Measurements from ENCODE around the gene CHPT1. TPM values are rescaled to one million over a fixed set of nuclear protein-coding genes. Genes with fewer than 3 reads are reported as not detected.

The CHPT1 gene
- total RNA-seq, 1 donor from 2014 or later, result 12.7 TPM

GRCh38 chr12:101773650-101774162 lies 76.3 kb downstream of the CHPT1 start:
- Histone ChIP-seq H3F3A (ENCODE audit: low read depth) (no peaks in the 10 kb centered on the region), H3K9me3 (ENCODE audit: low read depth) (no peaks in the 10 kb centered on the region), H3K4me2 (no peak overlapping the region), H3K27ac (no peak overlapping the region), H3K27me3 (no peaks in the 10 kb centered on the region), H3K4me3 (no peak overlapping the region), H4K20me1 (ENCODE audit: low read depth) (no peaks in the 10 kb centered on the region), H2AFZ (replicated peaks) (no peak overlapping the region), H3K4me1 (no peaks in the 10 kb centered on the region), H3K9ac (no peak overlapping the region), H3K36me3 (no peaks in the 10 kb centered on the region), H3K79me2 (ENCODE audit: low read depth) (no peaks in the 10 kb centered on the region)
- H3K27me3 Mint-ChIP-seq (ENCODE audit: insufficient read depth, low read depth), result no peaks in the 10 kb centered on the region
- peak; percentile 61 for DNase-seq (ENCODE audit: low spot score)
- no peak for TF ChIP-seq EZH2phosphoT487 (IDR thresholded peaks at IDR 0.05)
- peak; percentile 90 for TF ChIP-seq CTCF (IDR thresholded peaks at IDR 0.05)
- TF ChIP-seq EZH2 (IDR thresholded peaks at IDR 0.05), result no peak
- H3K9me3 Mint-ChIP-seq, result no peaks in the 10 kb centered on the region
- no peak overlapping the region for H3K4me3 Mint-ChIP-seq
- no peaks in the 10 kb centered on the region for H3K4me1 Mint-ChIP-seq
- no peaks in the 10 kb centered on the region for H3K36me3 Mint-ChIP-seq
- no peak overlapping the region for H3K27ac Mint-ChIP-seq

GRCh38 chr12:101775816-101776215 lies 78.4 kb downstream of the CHPT1 start:
- Histone ChIP-seq H3K27ac (no peak overlapping the region), H3K79me2 (ENCODE audit: low read depth) (no peaks in the 10 kb centered on the region), H3K27me3 (no peaks in the 10 kb centered on the region), H3K4me3 (no peak overlapping the region), H4K20me1 (ENCODE audit: low read depth) (no peaks in the 10 kb centered on the region), H3K4me2 (no peak overlapping the region), H2AFZ (replicated peaks) (no peak overlapping the region), H3F3A (ENCODE audit: low read depth) (no peaks in the 10 kb centered on the region), H3K36me3 (no peaks in the 10 kb centered on the region), H3K9me3 (ENCODE audit: low read depth) (no peaks in the 10 kb centered on the region), H3K9ac (no peak overlapping the region), H3K4me1 (no peaks in the 10 kb centered on the region)
- no peak overlapping the region for H3K4me3 Mint-ChIP-seq
- no peak overlapping the region for H3K27ac Mint-ChIP-seq
- TF ChIP-seq EZH2phosphoT487 (IDR thresholded peaks at IDR 0.05), result no peak
- no peaks in the 10 kb centered on the region for H3K36me3 Mint-ChIP-seq
- no peak for DNase-seq (ENCODE audit: low spot score)
- H3K9me3 Mint-ChIP-seq, result no peaks in the 10 kb centered on the region
- H3K4me1 Mint-ChIP-seq, result no peaks in the 10 kb centered on the region
- H3K27me3 Mint-ChIP-seq (ENCODE audit: insufficient read depth, low read depth), result no peaks in the 10 kb centered on the region

GRCh38 chr12:101777485-101777884 lies 80.0 kb downstream of the CHPT1 start:
- DNase-seq (ENCODE audit: low spot score), result no peak
- H3K36me3 ChIP-seq, result no peaks in the 10 kb centered on the region
- Mint-ChIP-seq H3K27ac (no peak overlapping the region), H3K4me1 (no peaks in the 10 kb centered on the region), H3K27me3 (ENCODE audit: insufficient read depth, low read depth) (no peaks in the 10 kb centered on the region), H3K9me3 (no peaks in the 10 kb centered on the region), H3K4me3 (no peak overlapping the region), H3K36me3 (no peaks in the 10 kb centered on the region)
- H3K4me3 ChIP-seq, result no peak overlapping the region
- H3K4me2 ChIP-seq, result no peak overlapping the region
- H3K9ac ChIP-seq, result no peak overlapping the region
- no peak for TF ChIP-seq CTCF (IDR thresholded peaks at IDR 0.05)
- no peak for TF ChIP-seq EZH2phosphoT487 (IDR thresholded peaks at IDR 0.05)
- no peak for TF ChIP-seq EZH2 (IDR thresholded peaks at IDR 0.05)
- no peak overlapping the region for H3K27ac ChIP-seq
- H3K27me3 ChIP-seq, result no peaks in the 10 kb centered on the region
- no peaks in the 10 kb centered on the region for H3K79me2 ChIP-seq (ENCODE audit: low read depth)
- no peaks in the 10 kb centered on the region for H4K20me1 ChIP-seq (ENCODE audit: low read depth)
- no peaks in the 10 kb centered on the region for H3K9me3 ChIP-seq (ENCODE audit: low read depth)
- H3K4me1 ChIP-seq, result no peaks in the 10 kb centered on the region
- no peaks in the 10 kb centered on the region for H3F3A ChIP-seq (ENCODE audit: low read depth)
- no peak overlapping the region for H2AFZ ChIP-seq (replicated peaks)

- Histone ChIP-seq H3K79me2 (ENCODE audit: low read depth) (no peaks in the 10 kb centered on the region), H4K20me1 (ENCODE audit: low read depth) (no peaks in the 10 kb centered on the region), H3K4me3 (no peak overlapping the region), H3K9me3 (ENCODE audit: low read depth) (no peaks in the 10 kb centered on the region), H3F3A (ENCODE audit: low read depth) (no peaks in the 10 kb centered on the region), H3K27me3 (no peaks in the 10 kb centered on the region), H3K4me2 (no peak overlapping the region), H3K36me3 (no peaks in the 10 kb centered on the region), H3K9ac (no peak overlapping the region), H3K27ac (no peak overlapping the region), H2AFZ (replicated peaks) (no peak overlapping the region), H3K4me1 (no peaks in the 10 kb centered on the region)
- Mint-ChIP-seq H3K4me1 (no peaks in the 10 kb centered on the region), H3K36me3 (no peaks in the 10 kb centered on the region), H3K27ac (no peak overlapping the region), H3K4me3 (no peak overlapping the region), H3K27me3 (ENCODE audit: insufficient read depth, low read depth) (no peaks in the 10 kb centered on the region), H3K9me3 (no peaks in the 10 kb centered on the region)
- TF ChIP-seq EZH2phosphoT487 (IDR thresholded peaks at IDR 0.05) (no peak), CTCF (IDR thresholded peaks at IDR 0.05) (no peak), EZH2 (IDR thresholded peaks at IDR 0.05) (no peak)
- DNase-seq (ENCODE audit: low spot score), result no peak
These were observed 80.5 kb downstream of the CHPT1 start for GRCh38 chr12:101777978-101778377.

Small RNA genes within 50 kb of the gene (small RNA-seq; reads per million reads assigned to genes)
- gene RNU6-101P (not detected), gene RNY1P16 (not detected)

Other genes with a start within 250 kb of the CHPT1 start
- not detected in 2 replicates for gene SPIC, start 222.3 kb upstream of the CHPT1 start, total RNA-seq (ENCODE audit: low replicate concordance)
- gene MYBPC1, start 102.7 kb upstream of the CHPT1 start, total RNA-seq (ENCODE audit: low replicate concordance), result not detected in 2 replicates
- gene SYCP3, start 41.8 kb downstream of the CHPT1 start, total RNA-seq (ENCODE audit: low replicate concordance), result 0.03 and 0.04 TPM in 2 replicates
- gene GNPTAB, start 133.3 kb downstream of the CHPT1 start, total RNA-seq (ENCODE audit: low replicate concordance), result 18.6 and 24.0 TPM in 2 replicates
- gene DRAM1, start 179.9 kb downstream of the CHPT1 start, total RNA-seq (ENCODE audit: low replicate concordance), result 1.2 and 1.3 TPM in 2 replicates